GM20000 (cell line): ENCODE measurements around the gene PARP16.

Experiments
- DNase-seq: peaks from one replicate; pipeline ENCODE4 v3.0.0; 2012; ENCODE audit warnings: low spot score
- TF ChIP-seq, protein P1 (sequence below): IDR thresholded peaks from 2 replicates; pipeline ENCODE4 v1.5.1; 2012; ENCODE audit warnings: mild to moderate bottlenecking, control low read depth; ENCODE audit errors: extremely low read depth, missing control alignments

Gene PARP16

GRCh38 chr15:65258375-65259262 is 28.1 kb downstream of the PARP16 start:
- TF ChIP-seq, protein P1, sequence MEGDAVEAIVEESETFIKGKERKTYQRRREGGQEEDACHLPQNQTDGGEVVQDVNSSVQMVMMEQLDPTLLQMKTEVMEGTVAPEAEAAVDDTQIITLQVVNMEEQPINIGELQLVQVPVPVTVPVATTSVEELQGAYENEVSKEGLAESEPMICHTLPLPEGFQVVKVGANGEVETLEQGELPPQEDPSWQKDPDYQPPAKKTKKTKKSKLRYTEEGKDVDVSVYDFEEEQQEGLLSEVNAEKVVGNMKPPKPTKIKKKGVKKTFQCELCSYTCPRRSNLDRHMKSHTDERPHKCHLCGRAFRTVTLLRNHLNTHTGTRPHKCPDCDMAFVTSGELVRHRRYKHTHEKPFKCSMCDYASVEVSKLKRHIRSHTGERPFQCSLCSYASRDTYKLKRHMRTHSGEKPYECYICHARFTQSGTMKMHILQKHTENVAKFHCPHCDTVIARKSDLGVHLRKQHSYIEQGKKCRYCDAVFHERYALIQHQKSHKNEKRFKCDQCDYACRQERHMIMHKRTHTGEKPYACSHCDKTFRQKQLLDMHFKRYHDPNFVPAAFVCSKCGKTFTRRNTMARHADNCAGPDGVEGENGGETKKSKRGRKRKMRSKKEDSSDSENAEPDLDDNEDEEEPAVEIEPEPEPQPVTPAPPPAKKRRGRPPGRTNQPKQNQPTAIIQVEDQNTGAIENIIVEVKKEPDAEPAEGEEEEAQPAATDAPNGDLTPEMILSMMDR: no peak
- DNase-seq: no peak

DNA sequence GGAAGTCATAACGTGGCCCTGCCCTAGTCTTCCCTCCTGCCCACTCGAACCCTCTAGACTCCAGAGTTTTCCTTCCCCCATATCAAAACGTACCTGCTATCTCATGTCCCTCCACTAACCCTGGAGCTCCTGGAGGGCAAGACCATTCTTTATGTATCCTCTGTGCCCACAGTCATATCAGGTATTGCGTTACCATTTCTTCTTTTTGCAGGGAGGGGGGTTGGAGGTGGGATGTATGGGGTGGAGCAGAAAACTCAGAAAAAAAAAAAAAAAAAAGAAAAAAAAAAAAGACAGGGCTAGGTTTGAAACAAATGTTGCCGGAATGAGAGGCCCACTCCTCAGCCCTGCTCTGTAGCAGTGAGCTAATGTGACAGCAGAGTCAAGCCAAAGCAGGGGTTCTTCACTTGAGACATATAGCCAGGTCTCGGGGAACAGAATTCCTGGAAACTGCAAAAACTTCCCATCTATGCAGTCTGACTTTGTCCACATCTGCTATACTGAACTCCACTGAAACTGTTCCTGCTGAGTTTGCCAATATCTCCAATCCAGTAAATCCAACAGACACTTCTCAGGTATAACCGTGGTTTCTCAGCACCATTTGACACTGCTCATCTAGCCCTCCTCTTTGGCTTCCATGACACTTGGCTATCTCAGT is 31.1 kb downstream of the PARP16 start:
- no peak for DNase-seq
- TF ChIP-seq, protein P1: no peak

GRCh38 chr15:65254758-65255157 is 31.9 kb downstream of the PARP16 start:
- no peak for DNase-seq
- TF ChIP-seq, protein P1: no peak

DNA sequence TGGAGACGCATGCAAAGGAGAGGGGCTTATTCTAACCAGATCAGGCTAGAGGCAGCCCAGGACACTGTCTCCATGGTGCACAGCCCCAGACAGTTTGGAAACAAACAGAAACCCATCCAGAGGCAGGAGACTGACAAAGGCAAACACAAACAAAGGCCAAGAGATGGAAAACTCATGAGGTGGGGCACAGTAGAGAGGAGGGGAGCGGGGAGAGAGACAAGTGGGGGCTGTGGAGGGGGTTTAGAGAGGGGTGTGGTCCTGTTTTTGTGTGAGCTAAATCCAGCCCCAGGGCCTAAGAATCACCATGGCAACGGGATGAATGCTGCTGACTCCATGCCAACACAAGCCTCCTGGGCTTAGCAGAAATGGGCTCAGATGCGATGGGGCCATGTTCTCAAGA is 32.3 kb downstream of the PARP16 start:
- TF ChIP-seq, protein P1: no peak

GRCh38 chr15:65249641-65250040 is 37.0 kb downstream of the PARP16 start:
- DNase-seq: peak; percentile 74
- TF ChIP-seq, protein P1: no peak

More for the DNA sequence above, 32.3 kb downstream of the PARP16 start:
- DNase-seq: no peak

DNA sequence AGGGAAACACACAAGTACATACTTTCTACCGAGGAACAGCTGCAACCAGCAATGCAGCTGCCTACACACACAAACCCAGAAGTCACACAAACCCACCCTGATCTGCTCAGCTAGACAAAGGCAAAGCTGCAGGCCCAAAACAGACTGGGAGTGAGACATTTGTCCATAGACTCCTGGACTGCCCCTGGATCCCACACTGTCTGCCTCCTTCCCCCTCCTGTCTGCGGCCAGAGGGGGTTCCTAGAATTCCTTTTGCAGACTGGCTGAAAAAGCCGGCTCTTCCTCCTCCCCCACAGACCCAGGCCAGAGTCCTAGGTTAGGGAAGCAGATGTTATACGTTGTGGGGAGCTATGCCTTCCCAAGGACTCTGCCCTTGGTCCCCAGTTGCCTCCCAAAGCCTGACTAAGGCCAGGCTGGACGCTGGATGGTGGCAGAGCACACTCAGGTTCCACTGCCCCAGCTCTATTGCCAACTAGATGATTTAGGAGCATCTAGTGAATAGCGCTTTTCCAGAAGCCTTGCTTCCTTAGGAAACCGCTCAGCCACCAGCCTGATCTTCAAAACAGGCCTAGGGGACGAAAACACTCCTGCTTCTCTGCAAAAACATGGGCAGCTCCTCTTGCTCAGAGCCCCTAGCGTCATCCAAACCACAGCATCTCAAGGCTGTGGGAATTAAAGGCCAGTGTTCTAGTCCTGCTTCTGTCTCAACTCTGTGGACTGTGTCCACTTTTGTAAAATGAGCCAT is 38.0 kb downstream of the PARP16 start:
- DNase-seq: no peak
- TF ChIP-seq, protein P1: no peak

DNA sequence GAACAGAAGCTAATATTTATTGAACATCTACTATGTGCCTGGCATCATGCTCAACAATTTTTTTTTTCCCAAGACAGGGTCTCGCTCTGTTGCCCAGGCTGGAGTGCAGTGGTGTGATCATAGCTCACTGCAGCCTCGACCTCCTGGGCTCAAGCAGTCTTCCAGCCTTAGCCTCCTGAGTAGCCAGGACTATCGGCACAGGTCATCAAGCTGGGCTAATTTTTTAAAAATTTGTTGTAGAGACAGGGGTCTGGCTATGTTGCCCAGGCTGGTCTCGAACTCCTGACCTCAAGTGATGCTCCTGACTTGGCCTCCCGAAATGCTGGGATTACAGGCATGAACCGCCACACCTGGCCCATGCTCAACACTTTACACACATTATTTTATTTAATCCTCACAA is 39.7 kb downstream of the PARP16 start:
- DNase-seq: no peak
- TF ChIP-seq, protein P1: no peak
